Measurements from ENCODE around the gene ZNF574.
"Not testable (repeated sequence)": the region's sequence is repeated elsewhere in the genome, so short reads cannot be mapped to it uniquely, and the experiment has no call there.

The ZNF574 gene, protein sequence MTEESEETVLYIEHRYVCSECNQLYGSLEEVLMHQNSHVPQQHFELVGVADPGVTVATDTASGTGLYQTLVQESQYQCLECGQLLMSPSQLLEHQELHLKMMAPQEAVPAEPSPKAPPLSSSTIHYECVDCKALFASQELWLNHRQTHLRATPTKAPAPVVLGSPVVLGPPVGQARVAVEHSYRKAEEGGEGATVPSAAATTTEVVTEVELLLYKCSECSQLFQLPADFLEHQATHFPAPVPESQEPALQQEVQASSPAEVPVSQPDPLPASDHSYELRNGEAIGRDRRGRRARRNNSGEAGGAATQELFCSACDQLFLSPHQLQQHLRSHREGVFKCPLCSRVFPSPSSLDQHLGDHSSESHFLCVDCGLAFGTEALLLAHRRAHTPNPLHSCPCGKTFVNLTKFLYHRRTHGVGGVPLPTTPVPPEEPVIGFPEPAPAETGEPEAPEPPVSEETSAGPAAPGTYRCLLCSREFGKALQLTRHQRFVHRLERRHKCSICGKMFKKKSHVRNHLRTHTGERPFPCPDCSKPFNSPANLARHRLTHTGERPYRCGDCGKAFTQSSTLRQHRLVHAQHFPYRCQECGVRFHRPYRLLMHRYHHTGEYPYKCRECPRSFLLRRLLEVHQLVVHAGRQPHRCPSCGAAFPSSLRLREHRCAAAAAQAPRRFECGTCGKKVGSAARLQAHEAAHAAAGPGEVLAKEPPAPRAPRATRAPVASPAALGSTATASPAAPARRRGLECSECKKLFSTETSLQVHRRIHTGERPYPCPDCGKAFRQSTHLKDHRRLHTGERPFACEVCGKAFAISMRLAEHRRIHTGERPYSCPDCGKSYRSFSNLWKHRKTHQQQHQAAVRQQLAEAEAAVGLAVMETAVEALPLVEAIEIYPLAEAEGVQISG

GRCh38 chr19:42075616-42076379 is at the start of gene ZNF574:
Gene ZNF574 (plus strand): TSS chr19:42076166. CDS start chr19:42078607, 2,441 bp downstream.
- peak; percentile 94 for DNase-seq (ENCODE audit: low read depth, low spot score)

GRCh38 chr19:42028304-42029216 is 47.4 kb upstream of the ZNF574 start:
- DNase-seq (ENCODE audit: low read depth, low spot score), result no peak

- no peak for DNase-seq (ENCODE audit: low read depth, low spot score)
These were observed 45.1 kb upstream of the ZNF574 start for GRCh38 chr19:42030645-42031440.

DNA sequence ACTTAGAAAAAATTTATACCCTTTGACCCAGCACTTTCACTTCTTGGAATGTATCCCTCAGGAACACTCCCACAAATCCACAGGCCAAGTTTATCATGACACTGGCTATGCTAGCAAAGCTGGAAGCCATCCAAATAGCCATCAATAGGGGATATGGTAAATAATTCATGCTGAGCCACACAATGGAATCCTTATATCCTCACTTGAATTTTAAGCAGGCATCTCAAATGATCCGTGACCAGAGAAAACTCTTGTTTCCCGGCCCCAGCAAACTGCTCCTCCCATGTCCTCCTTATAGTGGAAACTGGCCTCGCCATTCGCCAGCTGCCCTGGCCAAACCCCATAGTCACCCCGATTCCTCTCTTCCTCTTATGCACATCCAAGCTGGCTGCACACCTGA is 43.5 kb upstream of the ZNF574 start:
- DNase-seq (ENCODE audit: low read depth, low spot score), result no peak

- DNase-seq (ENCODE audit: low read depth, low spot score), result no peak
These were observed 42.6 kb upstream of the ZNF574 start for GRCh38 chr19:42033413-42033812.

GRCh38 chr19:42034640-42035391 is 41.1 kb upstream of the ZNF574 start:
- DNase-seq (ENCODE audit: low read depth, low spot score), result peak; percentile 54

- DNase-seq (ENCODE audit: low read depth, low spot score), result no peak
These were observed 38.3 kb upstream of the ZNF574 start for GRCh38 chr19:42037649-42038048.

GRCh38 chr19:42038666-42039065 is 37.3 kb upstream of the ZNF574 start:
- DNase-seq (ENCODE audit: low read depth, low spot score), result no peak

DNA sequence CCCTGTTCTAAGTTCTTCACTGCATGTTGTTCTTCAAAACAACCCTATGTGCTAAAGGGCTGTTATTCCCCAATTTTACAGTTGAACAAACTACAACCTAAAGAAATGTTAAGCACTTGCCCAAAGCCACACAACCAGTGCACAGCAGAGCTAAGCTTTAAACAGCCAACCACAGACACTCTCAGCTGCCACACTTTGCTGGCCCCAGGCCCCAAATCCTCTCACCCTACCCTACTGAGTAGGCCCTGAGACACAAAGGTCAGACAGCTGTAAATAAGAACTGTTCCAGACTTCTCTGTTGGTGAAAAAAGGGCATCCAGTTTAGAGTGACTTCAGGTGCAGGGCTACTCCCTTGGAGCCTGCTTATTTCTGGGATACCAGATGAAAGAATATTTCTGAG is 35.9 kb upstream of the ZNF574 start:
- no peak for DNase-seq (ENCODE audit: low read depth, low spot score)

DNA sequence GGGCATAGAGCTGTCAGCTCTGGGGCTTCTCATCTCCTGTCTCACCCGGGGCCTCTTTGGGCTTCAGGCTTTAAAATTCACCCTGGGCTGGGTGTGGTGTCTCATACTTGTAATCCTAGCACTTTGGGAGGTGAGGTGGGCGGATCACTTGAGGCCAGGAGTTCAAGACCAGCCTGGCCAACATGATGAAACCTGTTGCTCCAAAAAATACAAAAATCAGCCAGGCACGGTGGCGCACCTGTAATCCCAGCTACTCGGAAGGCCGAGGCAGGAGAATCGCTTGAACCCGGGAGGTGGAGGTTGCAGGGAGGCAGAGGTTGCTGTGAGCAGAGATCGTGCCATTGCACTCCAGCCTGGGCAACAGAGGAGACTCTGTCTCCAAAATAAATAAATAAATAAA is 35.5 kb upstream of the ZNF574 start:
- DNase-seq (ENCODE audit: low read depth, low spot score), result not testable (repeated sequence)

DNA sequence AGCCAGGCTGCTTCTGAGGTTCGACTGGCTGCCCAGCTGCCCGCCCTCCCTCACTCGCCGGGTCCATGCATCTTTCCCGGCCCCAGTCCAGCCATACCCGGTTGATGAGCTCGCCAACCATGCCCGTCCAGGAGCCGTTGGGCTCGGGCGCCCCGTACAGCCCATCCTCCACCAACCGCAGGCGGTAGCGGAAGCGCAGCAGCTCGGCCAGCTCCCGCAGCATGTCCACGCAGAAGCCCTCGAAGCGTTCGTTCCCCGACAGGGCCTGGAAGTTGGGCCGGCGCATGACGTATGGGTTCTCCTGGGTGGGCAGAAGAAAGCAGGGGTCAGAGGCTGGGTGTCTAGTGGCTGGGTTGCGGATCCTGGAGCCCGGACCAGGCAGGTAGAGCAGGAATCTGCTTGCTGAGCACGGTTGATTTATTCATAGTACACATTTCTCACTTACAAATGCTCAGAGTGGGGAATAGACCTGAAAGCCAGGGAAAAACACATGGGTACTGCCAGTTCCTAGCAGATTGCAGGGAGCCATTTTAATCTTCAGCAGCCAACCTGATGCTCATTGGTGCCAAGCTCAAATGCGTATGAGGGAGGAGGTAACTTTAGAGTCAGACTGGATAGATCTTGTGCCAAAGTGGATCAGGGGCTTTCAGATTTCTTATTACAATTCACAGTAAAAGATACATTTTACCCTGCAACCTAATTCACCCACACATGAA is 33.4 kb upstream of the ZNF574 start:
- DNase-seq (ENCODE audit: low read depth, low spot score), result no peak

GRCh38 chr19:42045575-42045974 is 30.4 kb upstream of the ZNF574 start:
- DNase-seq (ENCODE audit: low read depth, low spot score), result no peak

GRCh38 chr19:42048992-42049391 is 27.0 kb upstream of the ZNF574 start:
- DNase-seq (ENCODE audit: low read depth, low spot score), result no peak

DNA sequence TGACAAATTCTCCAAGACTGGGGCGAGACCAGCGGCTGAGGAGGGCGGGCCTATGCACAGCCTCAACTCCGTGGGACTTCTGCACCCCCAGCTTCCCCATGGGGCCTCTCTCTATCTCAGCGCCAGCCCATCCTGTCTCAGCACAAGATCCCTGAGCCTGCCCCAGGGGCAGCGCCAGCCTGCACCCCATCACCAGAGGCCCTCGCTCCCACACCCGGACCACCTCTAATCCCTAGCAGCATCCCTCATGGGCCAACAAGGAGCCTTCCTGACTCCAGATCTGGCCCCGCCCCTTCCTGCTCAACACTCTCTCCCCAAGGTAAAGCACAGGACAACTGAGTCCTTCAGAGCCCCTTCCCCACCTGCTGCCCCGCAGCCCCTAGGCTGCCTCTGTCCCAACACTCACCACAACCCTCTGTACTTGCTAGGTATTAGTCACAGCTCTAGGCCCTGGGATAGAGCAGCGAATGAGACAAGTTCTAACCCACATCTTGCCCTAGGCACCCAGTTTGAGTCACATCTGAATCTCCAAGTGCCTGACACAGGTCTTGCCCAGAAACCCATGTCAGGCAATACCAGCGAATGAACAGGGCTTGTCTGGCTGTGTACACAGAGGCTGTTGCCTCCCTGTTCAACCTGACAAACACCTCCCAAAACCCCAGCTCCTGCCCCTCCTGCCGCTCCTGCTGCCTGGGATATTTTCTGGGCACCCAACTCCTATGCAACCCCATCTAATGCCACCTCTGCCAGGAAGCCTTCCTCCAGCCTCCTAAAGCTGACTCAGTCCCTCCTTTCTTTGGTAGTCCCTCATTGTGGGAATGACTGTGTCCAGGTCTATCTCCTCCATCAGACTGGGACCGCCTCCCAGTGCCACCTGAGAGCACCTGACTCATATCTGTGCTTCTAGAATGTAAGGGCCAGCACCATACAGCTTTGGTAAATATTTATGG is 24.5 kb upstream of the ZNF574 start:
- DNase-seq (ENCODE audit: low read depth, low spot score), result no peak

DNA sequence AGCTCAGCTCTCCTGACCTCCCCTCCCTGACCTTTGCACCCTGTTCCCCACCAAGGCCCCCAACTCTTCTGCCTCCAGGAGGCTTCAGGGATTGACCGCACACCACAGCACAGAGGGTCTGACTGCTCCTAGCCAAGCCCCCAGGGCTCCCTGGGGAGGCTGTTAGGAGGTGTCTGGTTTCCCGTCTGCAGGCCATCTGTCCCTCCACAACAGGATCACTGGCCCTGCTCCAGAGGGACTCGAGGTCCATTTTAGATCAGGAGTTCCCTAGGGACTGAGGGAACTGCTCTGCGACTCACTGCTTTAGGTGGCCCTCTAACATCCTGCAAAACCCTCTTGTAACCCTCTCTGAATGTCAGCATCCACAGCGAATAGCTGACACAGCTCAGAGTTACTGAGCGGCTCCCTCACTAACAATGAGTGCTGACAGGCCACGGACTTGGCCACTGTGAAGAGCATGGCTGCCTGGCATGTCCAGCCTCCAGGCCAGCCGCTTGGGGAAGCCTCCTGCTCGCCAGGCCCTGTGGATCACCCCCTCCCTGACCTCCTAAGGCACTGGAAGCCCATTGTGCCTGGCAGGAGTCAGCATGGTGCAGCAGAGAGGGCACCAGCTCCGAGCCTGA is 23.6 kb upstream of the ZNF574 start:
- no peak for DNase-seq (ENCODE audit: low read depth, low spot score)

DNA sequence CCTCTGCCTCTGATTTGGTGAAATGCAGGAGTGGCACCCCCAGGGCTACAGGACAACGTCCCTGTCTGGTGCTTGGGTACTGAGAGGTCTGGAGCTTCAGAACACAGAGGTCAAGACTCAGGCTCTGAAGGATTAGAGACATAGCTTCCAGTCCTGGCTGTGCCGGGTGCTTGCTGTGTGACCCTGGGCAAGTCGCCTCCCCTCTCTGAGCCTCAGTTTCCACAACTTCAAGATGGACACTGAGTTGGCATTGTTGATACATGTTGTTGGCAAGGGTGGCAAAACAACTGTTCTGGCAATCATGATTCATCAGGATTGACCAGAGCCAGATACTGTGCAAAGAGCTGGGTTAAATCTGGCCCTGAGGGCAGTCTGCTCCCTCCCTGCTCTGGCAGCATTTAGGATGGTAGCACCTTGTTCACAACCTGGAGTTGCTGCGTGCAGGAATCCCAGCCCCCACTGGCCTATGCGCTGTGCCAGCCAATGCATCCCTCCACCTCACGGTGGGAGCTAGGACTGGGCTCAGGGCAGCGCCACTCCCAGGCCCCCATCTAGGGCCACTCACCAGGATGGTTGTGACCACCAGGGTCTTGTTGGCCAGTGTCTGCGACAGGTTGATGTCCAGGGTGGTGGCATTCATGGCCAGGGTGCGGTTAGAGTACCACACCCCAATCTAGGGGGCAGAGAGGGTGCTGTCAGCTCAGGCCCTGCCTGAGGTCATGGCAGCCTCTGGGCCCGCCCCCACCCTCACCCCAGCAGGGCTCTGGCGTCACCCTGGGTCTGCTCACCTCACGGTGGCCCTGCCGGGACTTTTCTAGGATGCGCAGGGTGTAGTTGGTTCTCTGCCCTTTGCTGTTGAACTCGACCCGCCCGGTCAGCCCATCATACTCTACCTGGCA is 22.7 kb upstream of the ZNF574 start:
- DNase-seq (ENCODE audit: low read depth, low spot score), result no peak

Data from activated CD4-positive, CD25-positive, alpha-beta regulatory T cell treated with anti-CD3 and anti-CD28 coated beads, Interleukin-2, amount 50 U/mL, for 16 hours (primary cell).